IPS-18a (cell line): ENCODE data around the gene BARX2.

Experiments
- H3K27ac ChIP-seq: one replicate; pipeline ENCODE4 v1.5.1; 2013; ENCODE audit warnings: low read length
- H3K27me3 ChIP-seq: one replicate; pipeline ENCODE4 v1.6.1; 2013; ENCODE audit warnings: mild to moderate bottlenecking, low read length; ENCODE audit not compliant: control insufficient read depth, insufficient read depth
- H3K36me3 ChIP-seq: one replicate; pipeline ENCODE4 v1.6.1; 2013; ENCODE audit warnings: low read depth, low read length; ENCODE audit not compliant: control insufficient read depth
- H3K4me1 ChIP-seq: one replicate; pipeline ENCODE4 v1.6.1; 2013; ENCODE audit warnings: low read depth, low read length; ENCODE audit not compliant: control insufficient read depth
- H3K4me3 ChIP-seq: one replicate; pipeline ENCODE4 v1.5.1; 2013; ENCODE audit warnings: low read length
- H3K9ac ChIP-seq: one replicate; pipeline ENCODE4 v1.6.1; 2013; ENCODE audit warnings: mild to moderate bottlenecking, low read length, moderate library complexity
- H3K9me3 ChIP-seq: one replicate; pipeline ENCODE4 v1.6.1; 2013; ENCODE audit warnings: low read depth, low read length; ENCODE audit not compliant: control insufficient read depth

BARX2 gene

DNA sequence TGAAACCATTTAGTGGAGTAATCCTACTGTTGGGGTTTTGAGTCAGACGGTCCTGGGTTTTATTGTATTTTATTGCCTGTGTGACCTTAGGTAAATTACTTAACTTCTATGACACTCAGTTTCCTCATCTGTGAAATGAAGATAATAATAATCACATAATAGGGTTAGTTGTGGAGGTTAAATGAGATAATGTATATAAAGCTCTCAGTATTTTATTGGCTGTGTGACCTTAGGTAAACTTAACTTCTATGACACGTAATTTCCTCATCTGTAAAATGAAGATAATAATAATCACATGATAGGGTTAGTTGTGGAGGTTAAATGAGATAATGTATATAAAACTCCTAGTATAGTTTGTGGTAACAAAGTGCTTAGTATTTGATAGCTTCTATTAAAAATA, 13.2 kb downstream of the BARX2 start:
- no peaks in the 10 kb centered on the region for H3K27me3 ChIP-seq

DNA sequence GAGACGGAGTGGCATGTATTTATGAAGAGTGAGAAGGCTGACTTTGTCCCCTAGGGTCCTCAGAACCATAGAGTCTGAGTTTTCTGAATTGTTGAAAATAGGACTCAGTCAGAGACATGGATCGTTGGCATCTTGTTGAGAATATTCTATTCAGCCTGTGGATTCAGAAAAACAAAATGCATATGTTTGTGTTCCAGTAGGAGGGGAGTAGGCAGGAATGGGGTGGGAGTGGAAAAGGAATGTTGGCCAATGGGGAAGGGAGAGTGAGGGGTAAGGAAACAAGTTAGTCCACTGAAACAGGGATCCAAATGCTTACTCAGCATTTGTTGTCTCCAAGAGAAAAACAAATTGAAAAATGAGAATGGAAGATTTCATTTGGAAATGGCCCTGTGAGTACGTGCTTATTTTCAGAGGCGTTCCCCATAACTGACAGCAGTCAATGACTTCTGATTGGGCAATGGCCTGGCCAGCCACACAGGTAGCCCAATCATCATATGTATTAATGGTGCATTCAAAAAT, 14.7 kb downstream of the BARX2 start:
- Histone ChIP-seq H3K36me3 (no peaks in the 10 kb centered on the region), H3K27me3 (no peaks in the 10 kb centered on the region), H3K4me3 (no peak overlapping the region), H3K9me3 (no peaks in the 10 kb centered on the region), H3K27ac (no peak overlapping the region), H3K4me1 (no peaks in the 10 kb centered on the region), H3K9ac (no peak overlapping the region)

More for the DNA sequence above, 13.2 kb downstream of the BARX2 start:
- Histone ChIP-seq H3K4me1 (no peaks in the 10 kb centered on the region), H3K9ac (no peak overlapping the region), H3K9me3 (no peaks in the 10 kb centered on the region), H3K4me3 (no peak overlapping the region), H3K36me3 (no peaks in the 10 kb centered on the region), H3K27ac (no peak overlapping the region)

DNA sequence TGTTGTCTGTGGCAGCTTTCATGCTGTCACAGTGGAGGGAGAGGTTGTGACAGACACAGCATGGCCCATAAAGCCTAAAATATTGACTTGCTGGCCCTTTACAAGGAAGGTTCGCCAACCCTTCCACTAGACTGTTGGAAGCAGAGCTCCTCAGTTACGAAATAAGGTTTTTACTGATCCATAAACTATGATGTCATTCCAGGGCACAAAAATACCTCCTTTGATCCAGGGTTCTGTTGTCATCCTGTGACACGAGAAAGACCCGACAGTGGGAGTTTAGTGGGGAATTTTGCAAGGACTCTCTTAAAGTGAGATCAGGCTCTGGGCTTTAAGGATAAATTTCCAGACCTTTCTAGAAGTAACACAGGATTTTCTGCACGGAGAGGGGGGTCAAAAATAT, 15.7 kb downstream of the BARX2 start:
- Histone ChIP-seq H3K4me3 (no peak overlapping the region), H3K9me3 (no peaks in the 10 kb centered on the region), H3K27me3 (no peaks in the 10 kb centered on the region), H3K36me3 (no peaks in the 10 kb centered on the region), H3K27ac (no peak overlapping the region), H3K9ac (no peak overlapping the region), H3K4me1 (no peaks in the 10 kb centered on the region)

DNA sequence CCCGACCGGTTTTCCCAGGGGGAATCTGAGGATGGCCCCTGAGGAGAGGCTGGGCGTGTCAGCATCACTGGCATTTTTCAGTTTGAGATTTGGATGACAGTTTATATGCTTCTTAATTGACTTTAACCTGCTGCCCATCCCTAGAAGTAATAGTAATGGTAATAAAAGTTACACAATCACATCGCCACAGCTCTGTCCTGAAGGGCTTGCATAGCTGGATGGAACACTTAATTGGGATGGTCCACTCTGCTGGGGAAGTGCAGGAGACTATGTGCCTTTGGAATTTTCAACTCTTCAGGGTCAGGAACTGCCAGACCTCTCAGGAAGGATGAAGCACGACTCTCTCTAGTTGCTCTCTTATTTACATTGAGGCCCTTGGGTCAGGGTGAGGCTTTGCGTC, 16.2 kb downstream of the BARX2 start:
- Histone ChIP-seq H3K27ac (no peak overlapping the region), H3K4me1 (no peaks in the 10 kb centered on the region), H3K9me3 (no peaks in the 10 kb centered on the region), H3K27me3 (no peaks in the 10 kb centered on the region), H3K4me3 (no peak overlapping the region), H3K9ac (no peak overlapping the region), H3K36me3 (no peaks in the 10 kb centered on the region)

DNA sequence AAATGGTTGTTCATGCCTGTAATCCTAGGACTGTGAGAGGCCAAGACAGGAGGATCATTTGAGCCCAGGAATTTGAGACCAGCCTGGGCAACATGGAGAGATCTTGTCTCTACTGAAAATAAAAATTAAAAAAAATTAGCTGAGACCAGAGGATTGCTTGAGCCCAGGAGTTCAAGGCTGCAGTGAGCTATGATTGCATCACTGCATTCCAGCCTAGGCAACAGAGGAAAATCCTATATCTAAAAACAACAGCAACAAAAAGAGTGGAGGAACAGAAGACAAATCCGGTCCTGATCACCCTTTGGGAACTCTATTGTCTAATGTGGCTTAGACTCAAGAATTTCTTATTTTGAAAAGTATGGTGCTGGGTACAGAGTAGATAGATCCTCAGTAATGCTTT, 17.3 kb downstream of the BARX2 start:
- no peaks in the 10 kb centered on the region for H3K4me1 ChIP-seq
- no peaks in the 10 kb centered on the region for H3K27me3 ChIP-seq
- no peak overlapping the region for H3K4me3 ChIP-seq
- H3K27ac ChIP-seq = no peak overlapping the region
- no peaks in the 10 kb centered on the region for H3K9me3 ChIP-seq
- no peak overlapping the region for H3K9ac ChIP-seq
- H3K36me3 ChIP-seq = no peaks in the 10 kb centered on the region

DNA sequence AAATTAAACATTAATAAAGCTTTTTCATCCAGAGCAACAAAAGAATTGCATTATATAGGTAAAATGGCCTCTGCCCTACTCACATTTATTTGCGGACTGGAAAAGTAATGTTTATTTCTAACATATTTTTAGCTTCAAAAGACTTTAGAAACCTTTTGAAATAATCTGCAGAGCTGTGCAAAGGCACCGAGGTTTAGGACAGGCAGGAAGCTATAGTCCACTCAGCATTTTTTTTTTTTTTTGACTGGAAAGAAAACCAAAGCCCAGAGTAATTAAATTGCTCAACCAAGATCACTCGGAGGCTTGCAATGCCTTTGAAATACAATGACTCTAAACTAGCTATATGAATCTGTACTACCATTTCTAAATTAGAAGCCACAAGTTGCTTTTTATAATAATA, 19.1 kb downstream of the BARX2 start:
- H3K9ac ChIP-seq = no peak overlapping the region
- no peak overlapping the region for H3K4me3 ChIP-seq
- H3K9me3 ChIP-seq = no peaks in the 10 kb centered on the region
- H3K27ac ChIP-seq = no peak overlapping the region
- no peaks in the 10 kb centered on the region for H3K36me3 ChIP-seq
- H3K27me3 ChIP-seq = no peaks in the 10 kb centered on the region
- H3K4me1 ChIP-seq = no peaks in the 10 kb centered on the region

DNA sequence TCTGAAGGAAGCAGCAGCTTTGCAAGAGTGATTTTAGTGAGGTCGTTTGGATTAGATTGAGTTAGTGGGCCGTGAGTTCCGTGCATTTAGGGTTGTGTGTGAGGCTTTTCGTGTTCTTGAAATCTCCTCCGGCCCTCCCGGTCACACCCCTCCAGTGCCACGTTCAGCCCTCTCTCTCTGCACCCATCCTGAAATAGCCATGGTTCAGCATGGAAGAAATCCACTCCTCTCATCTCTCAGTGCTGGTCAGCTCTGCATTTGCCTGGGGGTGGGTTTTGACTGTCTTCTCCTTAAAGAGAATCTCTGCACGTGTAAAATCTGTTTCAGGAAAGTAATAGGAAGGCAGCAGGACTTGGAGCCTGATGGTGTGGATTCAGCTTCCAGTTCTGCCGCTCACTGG, 19.8 kb downstream of the BARX2 start:
- Histone ChIP-seq H3K4me1 (no peaks in the 10 kb centered on the region), H3K27ac (no peak overlapping the region), H3K4me3 (no peak overlapping the region), H3K9ac (no peak overlapping the region), H3K27me3 (no peaks in the 10 kb centered on the region), H3K36me3 (no peaks in the 10 kb centered on the region), H3K9me3 (no peaks in the 10 kb centered on the region)

DNA sequence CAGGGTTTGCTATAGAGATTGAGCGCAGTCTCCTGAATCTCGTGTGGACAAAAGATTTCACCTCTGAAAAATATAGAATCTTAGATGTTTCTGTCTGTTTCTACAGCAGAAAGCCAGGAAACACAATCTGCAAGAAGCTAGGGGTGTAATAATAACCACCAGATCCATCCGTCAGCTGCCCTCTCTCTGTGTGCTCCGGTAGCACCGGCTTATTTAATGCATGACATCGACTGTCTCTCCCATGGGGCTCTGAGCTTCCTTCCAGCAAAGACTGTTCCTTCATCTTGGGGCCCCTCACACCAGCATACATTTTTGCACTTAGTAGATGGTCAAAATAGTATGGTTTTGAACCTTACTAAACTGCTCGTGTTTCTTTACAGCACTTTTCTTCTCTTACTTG, 20.2 kb downstream of the BARX2 start:
- Histone ChIP-seq H3K9me3 (no peaks in the 10 kb centered on the region), H3K36me3 (no peaks in the 10 kb centered on the region), H3K9ac (no peak overlapping the region), H3K27ac (no peak overlapping the region), H3K4me1 (no peaks in the 10 kb centered on the region), H3K4me3 (no peak overlapping the region), H3K27me3 (no peaks in the 10 kb centered on the region)

DNA sequence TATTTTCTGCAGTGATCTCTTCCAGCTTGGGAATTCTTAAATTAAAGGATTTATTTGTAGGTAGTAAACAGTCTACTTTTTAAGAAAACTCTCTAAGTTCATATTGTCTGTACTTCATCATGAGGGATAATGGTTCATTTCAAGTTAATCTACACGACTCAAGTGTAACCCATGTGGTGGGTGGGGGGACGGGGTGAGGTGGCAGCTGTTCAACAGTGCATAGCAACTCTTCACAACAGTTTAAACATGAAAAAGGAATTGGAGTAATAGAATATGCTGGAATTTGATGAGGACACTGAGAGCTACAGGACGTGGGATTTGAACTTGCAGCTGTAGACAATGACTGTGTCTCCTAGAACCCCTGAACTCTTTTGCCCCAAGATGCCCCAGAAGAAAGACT, 20.8 kb downstream of the BARX2 start:
- Histone ChIP-seq H3K27me3 (no peaks in the 10 kb centered on the region), H3K27ac (no peak overlapping the region), H3K36me3 (no peaks in the 10 kb centered on the region), H3K4me3 (no peak overlapping the region), H3K9ac (no peak overlapping the region), H3K4me1 (no peaks in the 10 kb centered on the region), H3K9me3 (no peaks in the 10 kb centered on the region)

DNA sequence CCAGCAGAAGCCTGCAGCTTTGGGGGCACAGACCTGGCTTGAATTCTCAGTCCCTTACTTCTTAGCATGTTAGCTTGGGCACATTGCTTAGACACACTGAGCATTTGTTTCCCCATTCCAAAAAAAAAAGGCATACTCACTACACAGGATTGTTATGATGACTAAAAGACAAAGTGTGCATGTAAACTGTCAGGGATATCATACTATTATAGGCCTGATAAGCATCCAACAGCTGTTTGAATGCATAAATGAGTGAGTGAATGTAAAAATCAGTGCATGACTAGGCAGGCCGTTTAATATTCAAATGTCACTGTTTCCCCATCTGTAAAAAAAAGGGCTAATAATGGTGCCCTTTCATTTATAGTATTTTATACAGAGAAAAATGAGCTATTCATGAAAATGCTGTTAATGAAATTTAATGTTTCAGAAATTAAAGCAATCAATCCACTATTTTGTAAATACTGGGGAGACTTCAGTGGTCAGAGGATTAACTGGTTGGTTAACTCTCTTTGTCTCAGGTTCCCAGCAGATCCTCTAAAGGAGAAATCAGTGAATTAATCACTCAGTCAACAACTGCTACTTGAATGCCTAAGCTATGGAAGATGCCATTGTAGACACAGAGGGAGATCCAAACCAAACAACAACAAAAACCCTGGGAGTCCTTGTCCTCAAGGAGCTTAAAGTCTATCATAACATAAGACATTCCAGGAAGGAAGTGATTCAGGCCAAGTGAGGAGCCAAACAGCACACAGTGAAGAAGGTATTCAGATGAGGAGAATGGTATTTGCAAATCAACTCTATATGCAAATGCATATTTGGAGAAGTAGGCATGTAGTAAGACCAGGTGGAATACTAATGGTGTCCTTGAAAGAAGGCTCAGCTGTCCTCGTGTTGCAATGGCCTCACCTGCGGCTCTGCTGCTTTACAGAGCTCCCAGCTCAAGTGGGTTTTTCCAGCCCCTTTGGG, 26.8 kb downstream of the BARX2 start:
- H3K4me1 ChIP-seq = no peaks in the 10 kb centered on the region
- no peaks in the 10 kb centered on the region for H3K36me3 ChIP-seq
- H3K9me3 ChIP-seq = no peaks in the 10 kb centered on the region
- H3K27me3 ChIP-seq = no peaks in the 10 kb centered on the region
- H3K4me3 ChIP-seq = no peak overlapping the region
- no peak overlapping the region for H3K27ac ChIP-seq
- no peak overlapping the region for H3K9ac ChIP-seq

DNA sequence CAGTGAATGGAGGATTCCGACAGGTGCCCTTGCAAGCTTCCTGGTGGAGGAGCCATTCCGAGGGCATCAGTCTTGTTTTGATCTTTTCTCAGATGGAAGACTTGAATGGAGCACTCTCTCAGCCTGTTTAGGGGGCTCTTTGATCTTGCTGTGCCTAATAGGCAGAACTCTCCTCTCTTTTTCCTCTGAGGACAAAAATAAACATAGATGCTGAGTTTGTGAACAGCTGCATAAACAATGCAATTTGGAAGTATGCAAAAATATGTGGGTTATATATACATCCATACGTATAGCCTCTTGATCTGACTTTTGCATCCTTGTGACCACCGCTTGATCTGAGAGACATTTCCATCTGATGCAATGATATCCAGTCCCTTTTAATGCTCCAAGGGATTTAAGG, 29.1 kb downstream of the BARX2 start:
- H3K4me1 ChIP-seq = no peaks in the 10 kb centered on the region

DNA sequence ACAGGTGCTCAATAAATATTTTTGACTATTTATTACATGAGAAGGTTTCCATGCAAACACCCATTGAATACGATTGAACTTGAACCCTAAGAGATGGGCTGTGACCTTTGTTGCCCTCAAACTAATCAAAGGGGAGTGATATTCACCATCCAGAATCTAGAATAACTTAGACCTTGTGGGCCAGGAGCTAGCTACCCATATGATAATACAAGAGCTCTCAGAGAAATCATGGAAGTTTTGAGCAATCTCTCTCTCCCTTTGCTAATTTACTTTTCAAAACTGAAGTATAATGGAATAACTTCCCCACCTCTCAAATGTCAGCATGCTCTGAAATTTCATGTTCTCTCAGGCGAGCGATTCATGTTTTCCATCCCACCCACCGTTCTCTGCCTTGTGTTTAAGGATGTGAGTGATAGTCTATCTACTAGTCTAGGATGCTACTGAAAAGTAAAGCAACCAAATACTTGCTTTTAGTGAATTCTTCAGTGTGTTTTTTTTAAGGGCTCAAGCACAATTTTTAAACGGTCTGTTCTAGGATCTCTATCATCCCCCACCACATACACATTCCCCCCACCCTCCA, 33.3 kb downstream of the BARX2 start:
- Histone ChIP-seq H3K9ac (no peak overlapping the region), H3K4me1 (no peaks in the 10 kb centered on the region), H3K9me3 (no peaks in the 10 kb centered on the region)

More for the DNA sequence above, 29.1 kb downstream of the BARX2 start:
- no peak overlapping the region for H3K9ac ChIP-seq
- H3K27me3 ChIP-seq = no peaks in the 10 kb centered on the region
- H3K36me3 ChIP-seq = no peaks in the 10 kb centered on the region
- H3K27ac ChIP-seq = no peak overlapping the region
- H3K4me3 ChIP-seq = no peak overlapping the region
- H3K9me3 ChIP-seq = no peaks in the 10 kb centered on the region

More for the DNA sequence above, 33.3 kb downstream of the BARX2 start:
- Histone ChIP-seq H3K4me3 (no peak overlapping the region), H3K27ac (no peak overlapping the region), H3K27me3 (no peaks in the 10 kb centered on the region), H3K36me3 (no peaks in the 10 kb centered on the region)
